ENCODE data around the gene HMGN3. TPM values are rescaled to one million over a fixed set of nuclear protein-coding genes. Genes with fewer than 3 reads are reported as not detected.
A peak's percentile ranks its signal among the peaks of the same experiment; 100 is the strongest.

Gene HMGN3
- total RNA-seq, 1 experiment from 2014 or later, result 151 TPM

GRCh38 chr6:79152269-79152737 lies 82.2 kb downstream of the HMGN3 start (continued):
- TF ChIP-seq, protein P1, sequence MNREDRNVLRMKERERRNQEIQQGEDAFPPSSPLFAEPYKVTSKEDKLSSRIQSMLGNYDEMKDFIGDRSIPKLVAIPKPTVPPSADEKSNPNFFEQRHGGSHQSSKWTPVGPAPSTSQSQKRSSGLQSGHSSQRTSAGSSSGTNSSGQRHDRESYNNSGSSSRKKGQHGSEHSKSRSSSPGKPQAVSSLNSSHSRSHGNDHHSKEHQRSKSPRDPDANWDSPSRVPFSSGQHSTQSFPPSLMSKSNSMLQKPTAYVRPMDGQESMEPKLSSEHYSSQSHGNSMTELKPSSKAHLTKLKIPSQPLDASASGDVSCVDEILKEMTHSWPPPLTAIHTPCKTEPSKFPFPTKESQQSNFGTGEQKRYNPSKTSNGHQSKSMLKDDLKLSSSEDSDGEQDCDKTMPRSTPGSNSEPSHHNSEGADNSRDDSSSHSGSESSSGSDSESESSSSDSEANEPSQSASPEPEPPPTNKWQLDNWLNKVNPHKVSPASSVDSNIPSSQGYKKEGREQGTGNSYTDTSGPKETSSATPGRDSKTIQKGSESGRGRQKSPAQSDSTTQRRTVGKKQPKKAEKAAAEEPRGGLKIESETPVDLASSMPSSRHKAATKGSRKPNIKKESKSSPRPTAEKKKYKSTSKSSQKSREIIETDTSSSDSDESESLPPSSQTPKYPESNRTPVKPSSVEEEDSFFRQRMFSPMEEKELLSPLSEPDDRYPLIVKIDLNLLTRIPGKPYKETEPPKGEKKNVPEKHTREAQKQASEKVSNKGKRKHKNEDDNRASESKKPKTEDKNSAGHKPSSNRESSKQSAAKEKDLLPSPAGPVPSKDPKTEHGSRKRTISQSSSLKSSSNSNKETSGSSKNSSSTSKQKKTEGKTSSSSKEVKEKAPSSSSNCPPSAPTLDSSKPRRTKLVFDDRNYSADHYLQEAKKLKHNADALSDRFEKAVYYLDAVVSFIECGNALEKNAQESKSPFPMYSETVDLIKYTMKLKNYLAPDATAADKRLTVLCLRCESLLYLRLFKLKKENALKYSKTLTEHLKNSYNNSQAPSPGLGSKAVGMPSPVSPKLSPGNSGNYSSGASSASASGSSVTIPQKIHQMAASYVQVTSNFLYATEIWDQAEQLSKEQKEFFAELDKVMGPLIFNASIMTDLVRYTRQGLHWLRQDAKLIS (CRISPR knock-in tag; IDR thresholded peaks at IDR 0.05; ENCODE audit: borderline replicate concordance), result no peak
- TF ChIP-seq NFE2L1 (CRISPR knock-in tag; IDR thresholded peaks at IDR 0.05), result peak; percentile 93
- no peak for TF ChIP-seq FOXJ3 (CRISPR knock-in tag; IDR thresholded peaks at IDR 0.05; ENCODE audit: borderline replicate concordance)
- peak; percentile 59; the same call in 1 of the 2 replicates for TF ChIP-seq SP1 (CRISPR knock-in tag; conservative IDR thresholded peaks at IDR 0.05)
- peak; percentile 71; the same call in 1 of the 2 replicates for TF ChIP-seq TEAD1 (CRISPR knock-in tag; IDR thresholded peaks at IDR 0.05)
- TF ChIP-seq ESRRA (CRISPR knock-in tag; IDR thresholded peaks at IDR 0.05; ENCODE audit: borderline replicate concordance), result no peak
- no peak for TF ChIP-seq CBFB (CRISPR knock-in tag; IDR thresholded peaks at IDR 0.05; ENCODE audit: low read depth)
- TF ChIP-seq ATF3 (CRISPR knock-in tag; conservative IDR thresholded peaks at IDR 0.05), result no peak
- TF ChIP-seq, protein P2, sequence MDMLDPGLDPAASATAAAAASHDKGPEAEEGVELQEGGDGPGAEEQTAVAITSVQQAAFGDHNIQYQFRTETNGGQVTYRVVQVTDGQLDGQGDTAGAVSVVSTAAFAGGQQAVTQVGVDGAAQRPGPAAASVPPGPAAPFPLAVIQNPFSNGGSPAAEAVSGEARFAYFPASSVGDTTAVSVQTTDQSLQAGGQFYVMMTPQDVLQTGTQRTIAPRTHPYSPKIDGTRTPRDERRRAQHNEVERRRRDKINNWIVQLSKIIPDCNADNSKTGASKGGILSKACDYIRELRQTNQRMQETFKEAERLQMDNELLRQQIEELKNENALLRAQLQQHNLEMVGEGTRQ (CRISPR knock-in tag; IDR thresholded peaks at IDR 0.05), result no peak
- TF ChIP-seq, protein P3, sequence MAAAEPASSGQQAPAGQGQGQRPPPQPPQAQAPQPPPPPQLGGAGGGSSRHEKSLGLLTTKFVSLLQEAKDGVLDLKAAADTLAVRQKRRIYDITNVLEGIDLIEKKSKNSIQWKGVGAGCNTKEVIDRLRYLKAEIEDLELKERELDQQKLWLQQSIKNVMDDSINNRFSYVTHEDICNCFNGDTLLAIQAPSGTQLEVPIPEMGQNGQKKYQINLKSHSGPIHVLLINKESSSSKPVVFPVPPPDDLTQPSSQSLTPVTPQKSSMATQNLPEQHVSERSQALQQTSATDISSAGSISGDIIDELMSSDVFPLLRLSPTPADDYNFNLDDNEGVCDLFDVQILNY (CRISPR knock-in tag; IDR thresholded peaks at IDR 0.05), result no peak
- TF ChIP-seq STAT6 (CRISPR knock-in tag; conservative IDR thresholded peaks at IDR 0.05; ENCODE audit: low read depth), result no peak
- no peak for TF ChIP-seq TEAD4 (CRISPR knock-in tag; IDR thresholded peaks at IDR 0.05)
- TF ChIP-seq ETV6 (CRISPR knock-in tag; IDR thresholded peaks at IDR 0.05), result 0 out of 2 replicates have a peak, but pooled peaks have one; percentile 20
- TF ChIP-seq, protein P4, sequence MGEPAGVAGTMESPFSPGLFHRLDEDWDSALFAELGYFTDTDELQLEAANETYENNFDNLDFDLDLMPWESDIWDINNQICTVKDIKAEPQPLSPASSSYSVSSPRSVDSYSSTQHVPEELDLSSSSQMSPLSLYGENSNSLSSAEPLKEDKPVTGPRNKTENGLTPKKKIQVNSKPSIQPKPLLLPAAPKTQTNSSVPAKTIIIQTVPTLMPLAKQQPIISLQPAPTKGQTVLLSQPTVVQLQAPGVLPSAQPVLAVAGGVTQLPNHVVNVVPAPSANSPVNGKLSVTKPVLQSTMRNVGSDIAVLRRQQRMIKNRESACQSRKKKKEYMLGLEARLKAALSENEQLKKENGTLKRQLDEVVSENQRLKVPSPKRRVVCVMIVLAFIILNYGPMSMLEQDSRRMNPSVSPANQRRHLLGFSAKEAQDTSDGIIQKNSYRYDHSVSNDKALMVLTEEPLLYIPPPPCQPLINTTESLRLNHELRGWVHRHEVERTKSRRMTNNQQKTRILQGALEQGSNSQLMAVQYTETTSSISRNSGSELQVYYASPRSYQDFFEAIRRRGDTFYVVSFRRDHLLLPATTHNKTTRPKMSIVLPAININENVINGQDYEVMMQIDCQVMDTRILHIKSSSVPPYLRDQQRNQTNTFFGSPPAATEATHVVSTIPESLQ (CRISPR knock-in tag; IDR thresholded peaks at IDR 0.05), result no peak
- TF ChIP-seq PRDM15 (CRISPR knock-in tag; IDR thresholded peaks at IDR 0.05), result no peak
- TF ChIP-seq ZBTB21 (CRISPR knock-in tag; IDR thresholded peaks at IDR 0.05; ENCODE audit: borderline replicate concordance), result no peak
- TF ChIP-seq CDX4 (CRISPR knock-in tag; IDR thresholded peaks at IDR 0.05; ENCODE audit: borderline replicate concordance), result no peak
- no peak for TF ChIP-seq ZNF416 (CRISPR knock-in tag; IDR thresholded peaks at IDR 0.05)
- no peak for TF ChIP-seq SMAD3 (CRISPR knock-in tag; IDR thresholded peaks at IDR 0.05; ENCODE audit: borderline replicate concordance)
- no peak for TF ChIP-seq NFYB (CRISPR knock-in tag; conservative IDR thresholded peaks at IDR 0.05; ENCODE audit: low read depth)
- no peak for TF ChIP-seq TCF7 (CRISPR knock-in tag; IDR thresholded peaks at IDR 0.05; ENCODE audit: low read depth)
- TF ChIP-seq, protein P5, sequence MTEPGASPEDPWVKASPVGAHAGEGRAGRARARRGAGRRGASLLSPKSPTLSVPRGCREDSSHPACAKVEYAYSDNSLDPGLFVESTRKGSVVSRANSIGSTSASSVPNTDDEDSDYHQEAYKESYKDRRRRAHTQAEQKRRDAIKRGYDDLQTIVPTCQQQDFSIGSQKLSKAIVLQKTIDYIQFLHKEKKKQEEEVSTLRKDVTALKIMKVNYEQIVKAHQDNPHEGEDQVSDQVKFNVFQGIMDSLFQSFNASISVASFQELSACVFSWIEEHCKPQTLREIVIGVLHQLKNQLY (CRISPR knock-in tag; IDR thresholded peaks at IDR 0.05), result no peak
- TF ChIP-seq ZNF138 (CRISPR knock-in tag; conservative IDR thresholded peaks at IDR 0.05), result no peak
- TF ChIP-seq IRF2 (CRISPR knock-in tag; IDR thresholded peaks at IDR 0.05; ENCODE audit: borderline replicate concordance, low read depth), result no peak
